ENCODE measurements around the gene SGIP1. TPM values are rescaled to one million over a fixed set of nuclear protein-coding genes. Genes with fewer than 3 reads are reported as not detected.

The SGIP1 gene
- total and polyA plus RNA-seq, 9 donors, result 0.91 to 7.0 (median 3.3) TPM

DNA sequence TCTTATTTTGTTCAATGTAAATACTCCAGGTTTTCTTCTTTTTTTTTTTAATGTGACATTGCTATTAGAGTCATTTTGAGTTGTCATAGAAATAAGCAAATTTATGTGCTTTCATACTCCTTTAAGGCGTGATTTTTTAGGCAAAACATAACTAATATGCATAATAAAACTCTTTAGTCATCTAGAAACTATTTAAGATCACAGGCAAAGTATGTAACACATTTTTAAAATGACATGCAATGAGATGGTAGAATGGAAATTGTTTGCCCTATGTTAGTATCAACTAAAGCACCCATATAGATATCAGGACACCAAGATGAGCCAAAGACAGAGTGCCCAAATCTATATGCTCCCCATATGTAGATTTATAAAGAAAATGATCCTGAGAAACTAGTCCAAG, 41.5 kb upstream of the SGIP1 start:
- H3K36me3 ChIP-seq, result no peaks in the 10 kb centered on the region
- DNase-seq, result no peak
- H3K4me3 ChIP-seq, result no peak overlapping the region
- TF ChIP-seq POLR2A (IDR thresholded peaks at IDR 0.05) (no peak), EP300 (IDR thresholded peaks at IDR 0.05) (no peak)
- TF ChIP-seq, protein P1, sequence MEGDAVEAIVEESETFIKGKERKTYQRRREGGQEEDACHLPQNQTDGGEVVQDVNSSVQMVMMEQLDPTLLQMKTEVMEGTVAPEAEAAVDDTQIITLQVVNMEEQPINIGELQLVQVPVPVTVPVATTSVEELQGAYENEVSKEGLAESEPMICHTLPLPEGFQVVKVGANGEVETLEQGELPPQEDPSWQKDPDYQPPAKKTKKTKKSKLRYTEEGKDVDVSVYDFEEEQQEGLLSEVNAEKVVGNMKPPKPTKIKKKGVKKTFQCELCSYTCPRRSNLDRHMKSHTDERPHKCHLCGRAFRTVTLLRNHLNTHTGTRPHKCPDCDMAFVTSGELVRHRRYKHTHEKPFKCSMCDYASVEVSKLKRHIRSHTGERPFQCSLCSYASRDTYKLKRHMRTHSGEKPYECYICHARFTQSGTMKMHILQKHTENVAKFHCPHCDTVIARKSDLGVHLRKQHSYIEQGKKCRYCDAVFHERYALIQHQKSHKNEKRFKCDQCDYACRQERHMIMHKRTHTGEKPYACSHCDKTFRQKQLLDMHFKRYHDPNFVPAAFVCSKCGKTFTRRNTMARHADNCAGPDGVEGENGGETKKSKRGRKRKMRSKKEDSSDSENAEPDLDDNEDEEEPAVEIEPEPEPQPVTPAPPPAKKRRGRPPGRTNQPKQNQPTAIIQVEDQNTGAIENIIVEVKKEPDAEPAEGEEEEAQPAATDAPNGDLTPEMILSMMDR (IDR thresholded peaks at IDR 0.05), result no peak
- intact Hi-C loops (cut with DNase I), result no loop called here
- no peaks in the 10 kb centered on the region for H3K4me1 ChIP-seq (ENCODE audit: insufficient read depth)
- H3K27me3 ChIP-seq, result no peaks in the 10 kb centered on the region
- no peak overlapping the region for H3K27ac ChIP-seq
- H3K9me3 ChIP-seq, result no peaks in the 10 kb centered on the region
- WGBS, 3 donors, result 65 to 75% (median 68%) methylated on average over 1 of the region's 1 CpG

DNA sequence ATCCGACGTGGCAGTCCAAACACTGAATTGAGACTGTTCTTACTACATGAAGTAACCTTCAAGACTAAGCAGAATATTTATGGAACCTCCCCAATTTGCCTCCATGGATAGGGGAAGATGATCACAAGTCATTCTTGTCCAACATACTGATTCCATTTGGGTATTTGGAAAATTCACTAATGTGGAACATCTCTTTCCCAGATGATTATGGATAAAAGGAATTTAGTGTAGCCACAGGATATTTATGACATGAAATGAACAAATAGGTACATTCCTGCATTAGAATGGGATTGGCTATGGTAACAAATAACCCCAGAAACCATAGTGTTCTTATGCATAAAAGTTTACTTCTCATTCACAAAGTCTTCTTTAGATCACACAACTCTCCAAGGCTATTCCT, 40.2 kb upstream of the SGIP1 start:
- no peak for TF ChIP-seq EP300 (IDR thresholded peaks at IDR 0.05)
- TF ChIP-seq, protein P1 (IDR thresholded peaks at IDR 0.05), result no peak
- no peak for TF ChIP-seq POLR2A (IDR thresholded peaks at IDR 0.05)
- Histone ChIP-seq H3K27ac (no peak overlapping the region), H3K27me3 (no peaks in the 10 kb centered on the region), H3K36me3 (no peaks in the 10 kb centered on the region), H3K4me1 (ENCODE audit: insufficient read depth) (no peaks in the 10 kb centered on the region), H3K9me3 (no peaks in the 10 kb centered on the region), H3K4me3 (no peak overlapping the region)
- 92 to 100% (median 92%) methylated on average over 2 of the region's 2 CpGs for WGBS, 3 donors
- DNase-seq, result no peak
- intact Hi-C loops (cut with DNase I), result no loop called here

DNA sequence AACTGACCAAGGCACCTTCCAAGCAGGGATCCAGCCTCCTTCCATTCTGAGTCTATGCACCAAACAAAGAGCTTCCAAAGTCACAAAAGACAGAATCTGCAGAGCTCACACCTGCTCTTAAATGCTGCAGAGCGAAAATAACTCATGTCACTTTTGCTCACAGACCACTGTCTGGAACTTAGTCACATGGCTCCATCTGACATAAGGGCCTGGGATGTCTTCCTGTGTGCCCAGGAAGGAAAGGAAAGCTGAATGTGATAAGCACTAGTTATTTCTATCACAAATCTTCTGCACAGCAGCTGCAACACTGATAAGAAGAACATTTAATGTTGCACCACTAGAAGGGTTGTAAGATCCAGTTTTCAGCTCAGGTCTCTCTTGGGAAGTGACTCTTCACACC, 39.5 kb upstream of the SGIP1 start:
- no peaks in the 10 kb centered on the region for H3K4me1 ChIP-seq (ENCODE audit: insufficient read depth)
- TF ChIP-seq, protein P1 (IDR thresholded peaks at IDR 0.05), result no peak
- TF ChIP-seq EP300 (IDR thresholded peaks at IDR 0.05) (no peak), POLR2A (IDR thresholded peaks at IDR 0.05) (no peak)
- H3K27ac ChIP-seq, result no peak overlapping the region
- H3K4me3 ChIP-seq, result no peak overlapping the region
- 86 to 95% (median 87%) methylated on average over 1 of the region's 1 CpG for WGBS, 3 donors
- DNase-seq, result no peak
- no peaks in the 10 kb centered on the region for H3K36me3 ChIP-seq
- intact Hi-C loops (cut with DNase I), result no loop called here
- H3K27me3 ChIP-seq, result no peaks in the 10 kb centered on the region
- no peaks in the 10 kb centered on the region for H3K9me3 ChIP-seq

DNA sequence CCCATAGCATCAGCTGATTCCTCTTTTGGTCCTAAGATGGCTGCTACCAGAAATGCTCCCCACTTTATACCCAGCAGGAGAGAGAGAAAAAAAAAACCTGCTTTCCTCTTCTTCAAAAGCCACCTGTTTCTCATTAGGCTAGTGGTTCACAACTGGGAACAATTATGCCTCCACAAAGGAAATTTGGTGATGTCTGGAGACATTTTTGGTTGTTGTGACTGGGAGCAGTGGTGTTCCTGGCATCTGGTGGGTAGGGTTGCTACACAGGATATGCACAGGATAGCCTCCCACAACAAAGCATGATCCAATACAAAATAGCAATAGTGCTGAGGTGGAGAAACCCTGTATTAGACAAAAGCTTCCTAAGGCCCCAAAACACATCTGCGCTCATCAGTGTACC, 38.5 kb upstream of the SGIP1 start:
- intact Hi-C loops (cut with DNase I), result no loop called here
- WGBS, 3 donors, result 92 to 97% (median 96%) methylated on average over 1 of the region's 1 CpG

More for the DNA sequence above, 38.5 kb upstream of the SGIP1 start:
- no peak overlapping the region for H3K4me3 ChIP-seq
- TF ChIP-seq, protein P1 (IDR thresholded peaks at IDR 0.05), result no peak
- TF ChIP-seq EP300 (IDR thresholded peaks at IDR 0.05), result no peak
- no peak for TF ChIP-seq POLR2A (IDR thresholded peaks at IDR 0.05)
- H3K36me3 ChIP-seq, result no peaks in the 10 kb centered on the region
- no peaks in the 10 kb centered on the region for H3K27me3 ChIP-seq
- DNase-seq, result no peak
- H3K9me3 ChIP-seq, result no peaks in the 10 kb centered on the region
- H3K4me1 ChIP-seq (ENCODE audit: insufficient read depth), result no peaks in the 10 kb centered on the region
- no peak overlapping the region for H3K27ac ChIP-seq
